GM18505 (cell line): ENCODE measurements around the gene POU2F3.

ENCODE experiments used
- ATAC-seq: cut with Tn5 transposase; IDR thresholded peaks from one replicate; pipeline ENCODE4 v1.9.1; 2021; ENCODE audit not compliant: unreplicated experiment
- POLR2A ChIP-seq: IDR thresholded peaks from 4 replicates; pipeline ENCODE4 v1.6.1; 2011; ENCODE audit warnings: borderline replicate concordance; ENCODE audit not compliant: insufficient read depth, insufficient read length; ENCODE audit errors: extremely low read depth

The POU2F3 gene

GRCh38 chr11:120224972-120225909, 14.7 kb upstream of the POU2F3 start:
- TF ChIP-seq POLR2A = no peak

GRCh38 chr11:120226242-120226641, 13.7 kb upstream of the POU2F3 start:
- no peak for ATAC-seq
- no peak for TF ChIP-seq POLR2A

More at GRCh38 chr11:120224972-120225909, 14.7 kb upstream of the POU2F3 start:
- no peak for ATAC-seq

GRCh38 chr11:120226714-120227113, 13.2 kb upstream of the POU2F3 start:
- no peak for ATAC-seq
- TF ChIP-seq POLR2A = no peak

GRCh38 chr11:120227228-120227852, 12.6 kb upstream of the POU2F3 start:
- no peak for ATAC-seq
- TF ChIP-seq POLR2A = no peak

GRCh38 chr11:120228794-120229384, 11.1 kb upstream of the POU2F3 start:
- no peak for ATAC-seq
- TF ChIP-seq POLR2A = no peak

GRCh38 chr11:120229451-120230424, 10.2 kb upstream of the POU2F3 start:
- no peak for ATAC-seq
- TF ChIP-seq POLR2A = no peak

GRCh38 chr11:120230433-120231071, 9.4 kb upstream of the POU2F3 start:
- no peak for ATAC-seq
- TF ChIP-seq POLR2A = no peak

- no peak for TF ChIP-seq POLR2A
- no peak for ATAC-seq
Measured at GRCh38 chr11:120231963-120232362, 8.0 kb upstream of the POU2F3 start.

- TF ChIP-seq POLR2A = no peak
- ATAC-seq = no peak
Measured at GRCh38 chr11:120233207-120233803, 6.6 kb upstream of the POU2F3 start.

- TF ChIP-seq POLR2A = no peak
- ATAC-seq = no peak
Measured at GRCh38 chr11:120235024-120235628, 4.8 kb upstream of the POU2F3 start.
